GM10248 (cell line): Measurements from ENCODE around the gene LDB2.

Experiments
- CTCF ChIA-PET: fragments of 300-600 bp; sonication (Branson Sonifier 250); formaldehyde crosslinking; extraction: SDS; loops from one replicate; lab custom pipeline; 2021; ENCODE audit warnings: antibody characterized with exemption; lab: Yijun Ruan, JAX
- POLR2A ChIA-PET: fragments of 350-650 bp; sonication (Branson Sonifier 250); formaldehyde crosslinking; extraction: SDS; loops from one replicate; lab custom pipeline; 2020; ENCODE audit warnings: antibody characterized with exemption; lab: Yijun Ruan, JAX
- DNase-seq: peaks from one replicate; pipeline ENCODE4 v3.0.0; 2012; ENCODE audit errors: extremely low spot score
- CTCF ChIP-seq: IDR thresholded peaks from 2 replicates; pipeline ENCODE4 v1.5.1; 2012; ENCODE audit warnings: mild to moderate bottlenecking, low read depth; ENCODE audit errors: extremely low read depth, missing control alignments, control extremely low read depth

LDB2 gene

GRCh38 chr4:16704489-16704888, 194.0 kb downstream of the LDB2 start:
- CTCF ChIA-PET, result no interaction called here
- POLR2A ChIA-PET, result no interaction called here
- no peak for DNase-seq
- TF ChIP-seq CTCF, result no peak

GRCh38 chr4:16695896-16696295, 202.5 kb downstream of the LDB2 start:
- CTCF ChIA-PET, result no interaction called here
- POLR2A ChIA-PET, result no interaction called here

GRCh38 chr4:16694884-16695276, 203.6 kb downstream of the LDB2 start:
- CTCF ChIA-PET, result no interaction called here

More at GRCh38 chr4:16695896-16696295, 202.5 kb downstream of the LDB2 start:
- TF ChIP-seq CTCF, result no peak
- DNase-seq, result no peak

GRCh38 chr4:16694173-16694883, 204.1 kb downstream of the LDB2 start:
- ChIA-PET POLR2A (no interaction called here), CTCF (no interaction called here)
- TF ChIP-seq CTCF, result no peak
- no peak for DNase-seq

More at GRCh38 chr4:16694884-16695276, 203.6 kb downstream of the LDB2 start:
- POLR2A ChIA-PET, result no interaction called here
- no peak for TF ChIP-seq CTCF
- DNase-seq, result no peak

- no peak for DNase-seq
- no peak for TF ChIP-seq CTCF
- ChIA-PET POLR2A (no interaction called here), CTCF (no interaction called here)
Measured at GRCh38 chr4:16693641-16694040, 204.8 kb downstream of the LDB2 start.

- DNase-seq, result no peak
- ChIA-PET CTCF (no interaction called here), POLR2A (no interaction called here)
- no peak for TF ChIP-seq CTCF
Measured at GRCh38 chr4:16692961-16693506, 205.4 kb downstream of the LDB2 start.
